MM.1S (cell line): ENCODE measurements around the gene SMG6.
A peak's percentile ranks its signal among the peaks of the same experiment; 100 is the strongest.

Experiments used
- DNase-seq: peaks from one replicate; pipeline ENCODE4 v3.0.0-alpha.2; 2015
- H2AFZ ChIP-seq: fragments of 300-600 bp; sonication (generic); 2 replicates; pipeline ENCODE4 v1.6.0; 2016; ENCODE audit warnings: antibody characterized with exemption, low read length
- H3F3A ChIP-seq: fragments of 300-600 bp; sonication (generic); 2 replicates; pipeline ENCODE4 v1.6.1; 2016; ENCODE audit warnings: mild to moderate bottlenecking, antibody characterized with exemption, low read length, moderate library complexity, mixed read lengths; ENCODE audit not compliant: insufficient read depth
- H3K27ac ChIP-seq: fragments of 300-600 bp; sonication (generic); 2 replicates; pipeline ENCODE4 v1.5.1; 2016; ENCODE audit warnings: mild to moderate bottlenecking, low read length
- H3K27me3 ChIP-seq: fragments of 300-600 bp; sonication (generic); replicated peaks from 2 replicates; pipeline ENCODE4 v1.6.0; 2016; ENCODE audit warnings: low read length; ENCODE audit not compliant: insufficient read depth
- H3K36me3 ChIP-seq: fragments of 300-600 bp; sonication (generic); replicated peaks from 2 replicates; pipeline ENCODE4 v1.6.1; 2016; ENCODE audit warnings: mild to moderate bottlenecking, low read length, mixed read lengths; ENCODE audit not compliant: insufficient read depth
- H3K4me1 ChIP-seq: fragments of 300-600 bp; sonication (generic); 2 replicates; pipeline ENCODE4 v1.6.1; 2016; ENCODE audit warnings: low read length, mixed read lengths
- H3K4me2 ChIP-seq: fragments of 300-600 bp; sonication (generic); 2 replicates; pipeline ENCODE4 v1.6.0; 2016; ENCODE audit warnings: low read depth, low read length
- H3K4me3 ChIP-seq: fragments of 300-600 bp; sonication (generic); 2 replicates; pipeline ENCODE4 v1.5.1; 2016; ENCODE audit warnings: low read length, mixed read lengths
- H3K79me2 ChIP-seq: fragments of 300-600 bp; sonication (generic); 2 replicates; pipeline ENCODE4 v1.6.1; 2016; ENCODE audit warnings: mixed run types, low read length, mixed read lengths
- H3K9ac ChIP-seq: fragments of 300-600 bp; sonication (generic); 2 replicates; pipeline ENCODE4 v1.6.1; 2016; ENCODE audit warnings: low read length, mixed read lengths
- H3K9me2 ChIP-seq: fragments of 300-600 bp; sonication (generic); replicated peaks from 2 replicates; pipeline ENCODE4 v1.6.1; 2016; ENCODE audit warnings: mild to moderate bottlenecking, low read length, mixed read lengths; ENCODE audit not compliant: insufficient read depth
- H3K9me3 ChIP-seq: fragments of 300-600 bp; sonication (generic); replicated peaks from 2 replicates; pipeline ENCODE4 v1.6.1; 2016; ENCODE audit warnings: mild to moderate bottlenecking, low read length, mixed read lengths; ENCODE audit not compliant: insufficient read depth
- H4K20me1 ChIP-seq: fragments of 300-600 bp; sonication (generic); 2 replicates; pipeline ENCODE4 v1.6.1; 2016; ENCODE audit warnings: mild to moderate bottlenecking, low read length, moderate library complexity, mixed read lengths; ENCODE audit not compliant: insufficient read depth
- CTCF ChIP-seq: fragments of 300-600 bp; sonication (generic); IDR thresholded peaks from 2 replicates; pipeline ENCODE4 v1.5.1; 2016; ENCODE audit warnings: antibody characterized with exemption, low read length, mixed read lengths
- EZH2 ChIP-seq: fragments of 300-600 bp; sonication (generic); optimal IDR thresholded peaks from 2 replicates; pipeline ENCODE3; 2017; ENCODE audit warnings: low read depth, mild to moderate bottlenecking, antibody characterized with exemption, low read length, mixed read lengths
- EZH2phosphoT487 ChIP-seq: fragments of 300-600 bp; sonication (generic); IDR thresholded peaks from 2 replicates; pipeline ENCODE4 v1.6.1; 2018; ENCODE audit warnings: antibody characterized with exemption, low read length

The SMG6 gene

GRCh38 chr17:2282297-2282873 is 21.2 kb downstream of the SMG6 start:
- no peaks in the 10 kb centered on the region for H3K27me3 ChIP-seq
- H3F3A ChIP-seq: no peaks in the 10 kb centered on the region
- H3K4me2 ChIP-seq: no peak overlapping the region
- no peak overlapping the region for H3K27ac ChIP-seq
- peak; percentile 67 for DNase-seq
- H3K4me1 ChIP-seq: peaks cover 14% of the 10 kb centered on the region
- no peak overlapping the region for H3K4me3 ChIP-seq
- H3K79me2 ChIP-seq: peaks cover 9% of the 10 kb centered on the region; the same call in 1 of the 2 replicates
- no peaks in the 10 kb centered on the region for H3K9me3 ChIP-seq
- H4K20me1 ChIP-seq: no peaks in the 10 kb centered on the region
- H3K9me2 ChIP-seq: no peaks in the 10 kb centered on the region
- 0 out of 2 replicates have a peak, but pooled peaks cover 9% of the 10 kb centered on the region for H3K36me3 ChIP-seq
- no peak overlapping the region for H3K9ac ChIP-seq
- no peak for TF ChIP-seq EZH2phosphoT487
- peak; percentile 65 for TF ChIP-seq CTCF
- TF ChIP-seq EZH2: no peak
- H2AFZ ChIP-seq: no peak overlapping the region

- Histone ChIP-seq H3K79me2 (no peaks in the 10 kb centered on the region), H3K4me2 (no peak overlapping the region), H3K36me3 (0 out of 2 replicates have a peak, but pooled peaks cover 9% of the 10 kb centered on the region), H2AFZ (no peak overlapping the region), H3K27ac (no peak overlapping the region), H3K9ac (no peak overlapping the region), H3K27me3 (no peaks in the 10 kb centered on the region), H3K4me1 (no peaks in the 10 kb centered on the region), H4K20me1 (no peaks in the 10 kb centered on the region), H3K9me3 (no peaks in the 10 kb centered on the region), H3K4me3 (no peak overlapping the region), H3K9me2 (no peaks in the 10 kb centered on the region), H3F3A (no peaks in the 10 kb centered on the region)
- DNase-seq: no peak
- TF ChIP-seq EZH2phosphoT487 (no peak), EZH2 (no peak), CTCF (no peak)
Observed at GRCh38 chr17:2279707-2280106, 23.9 kb downstream of the SMG6 start.

- H3K9me3 ChIP-seq: no peaks in the 10 kb centered on the region
- no peak overlapping the region for H3K4me3 ChIP-seq
- no peaks in the 10 kb centered on the region for H3K79me2 ChIP-seq
- H4K20me1 ChIP-seq: no peaks in the 10 kb centered on the region
- H3K36me3 ChIP-seq: peaks cover 9% of the 10 kb centered on the region; the same call in 1 of the 2 replicates
- no peak for DNase-seq
- no peaks in the 10 kb centered on the region for H3K9me2 ChIP-seq
- H3K4me1 ChIP-seq: no peaks in the 10 kb centered on the region
- H3K27ac ChIP-seq: no peak overlapping the region
- no peak overlapping the region for H3K4me2 ChIP-seq
- no peak for TF ChIP-seq EZH2
- no peak for TF ChIP-seq EZH2phosphoT487
- TF ChIP-seq CTCF: no peak
- no peak overlapping the region for H3K9ac ChIP-seq
- no peaks in the 10 kb centered on the region for H3F3A ChIP-seq
- H3K27me3 ChIP-seq: no peaks in the 10 kb centered on the region
- no peak overlapping the region for H2AFZ ChIP-seq
Observed at GRCh38 chr17:2277429-2278170, 26.0 kb downstream of the SMG6 start.
